HEK293 (cell line): ENCODE data around the gene STARD5.

Experiments
- TRIM28 ChIP-seq: IDR thresholded peaks from 2 replicates; pipeline ENCODE4 v1.6.1; 2011; ENCODE audit warnings: low read length, control low read depth, borderline replicate concordance
- TF ChIP-seq, protein P1 (sequence below): fragments of 450-650 bp; formaldehyde crosslinking; IDR thresholded peaks from 2 replicates; pipeline ENCODE4 v1.5.1; 2016; ENCODE audit warnings: missing biosample characterization, missing genetic modification characterization

DNA sequence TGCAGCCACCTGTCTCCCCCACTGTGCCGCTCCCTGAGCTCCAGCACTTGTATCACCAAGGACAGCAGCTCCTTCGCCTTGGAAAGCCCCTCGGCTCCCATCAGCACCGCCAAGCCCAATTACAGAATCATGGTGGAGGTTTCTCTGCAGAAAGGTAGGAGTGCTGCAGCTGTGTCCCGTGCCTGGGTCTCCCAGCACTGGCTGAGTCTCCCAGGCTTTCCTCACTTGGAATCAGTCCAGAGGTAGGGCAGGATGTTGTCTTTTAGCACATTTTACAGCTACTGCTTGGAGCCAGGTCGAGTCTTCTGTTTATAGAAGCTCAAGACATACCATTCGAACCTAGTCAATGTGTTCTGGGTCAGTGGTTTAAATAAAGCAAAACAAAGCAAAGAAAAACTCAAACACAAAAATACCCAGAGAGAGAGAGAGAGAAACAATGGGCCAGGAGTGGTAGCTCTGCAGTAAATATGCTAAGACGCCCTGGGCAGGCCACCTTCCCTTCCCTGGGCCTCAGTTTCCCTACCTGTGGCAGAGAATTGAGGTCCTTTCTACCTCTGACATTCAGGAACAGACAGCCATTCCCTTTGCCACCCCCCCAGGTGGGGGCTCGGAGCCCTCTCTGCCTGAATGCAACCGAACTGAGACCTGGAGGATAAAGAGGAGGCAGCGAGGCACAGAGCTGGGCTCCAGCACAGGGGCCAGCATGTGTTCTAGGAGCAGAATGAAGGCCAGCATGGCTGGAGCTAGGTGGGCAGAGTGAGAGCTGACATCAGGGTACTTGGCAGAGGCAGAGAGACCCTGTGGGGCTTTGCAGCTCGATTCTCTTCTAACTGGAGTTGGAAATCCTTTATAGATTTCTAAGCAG, 44.1 kb downstream of the STARD5 start:
- TF ChIP-seq TRIM28: no peak
- TF ChIP-seq, protein P1, sequence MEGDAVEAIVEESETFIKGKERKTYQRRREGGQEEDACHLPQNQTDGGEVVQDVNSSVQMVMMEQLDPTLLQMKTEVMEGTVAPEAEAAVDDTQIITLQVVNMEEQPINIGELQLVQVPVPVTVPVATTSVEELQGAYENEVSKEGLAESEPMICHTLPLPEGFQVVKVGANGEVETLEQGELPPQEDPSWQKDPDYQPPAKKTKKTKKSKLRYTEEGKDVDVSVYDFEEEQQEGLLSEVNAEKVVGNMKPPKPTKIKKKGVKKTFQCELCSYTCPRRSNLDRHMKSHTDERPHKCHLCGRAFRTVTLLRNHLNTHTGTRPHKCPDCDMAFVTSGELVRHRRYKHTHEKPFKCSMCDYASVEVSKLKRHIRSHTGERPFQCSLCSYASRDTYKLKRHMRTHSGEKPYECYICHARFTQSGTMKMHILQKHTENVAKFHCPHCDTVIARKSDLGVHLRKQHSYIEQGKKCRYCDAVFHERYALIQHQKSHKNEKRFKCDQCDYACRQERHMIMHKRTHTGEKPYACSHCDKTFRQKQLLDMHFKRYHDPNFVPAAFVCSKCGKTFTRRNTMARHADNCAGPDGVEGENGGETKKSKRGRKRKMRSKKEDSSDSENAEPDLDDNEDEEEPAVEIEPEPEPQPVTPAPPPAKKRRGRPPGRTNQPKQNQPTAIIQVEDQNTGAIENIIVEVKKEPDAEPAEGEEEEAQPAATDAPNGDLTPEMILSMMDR (tag by site-specific recombination): no peak
